Calu3 (cell line): ENCODE measurements around the gene FERMT1. TPM values are rescaled to one million over a fixed set of nuclear protein-coding genes. Genes with fewer than 3 reads are reported as not detected.
"Not testable (repeated sequence)": the region's sequence is repeated elsewhere in the genome, so short reads cannot be mapped to it uniquely, and the experiment has no call there.

ENCODE experiments used
- BruUV-seq: library from RNA; stranded (reverse); fragments of 400-500 nt; replicated peaks from 2 replicates; lab custom pipeline; 2021; lab: Mats Ljungman, UMichigan
- CTCF ChIA-PET: fragments of 300-600 bp; sonication (Branson Sonifier 250); formaldehyde crosslinking; loops from one replicate; lab custom pipeline; 2022; ENCODE audit warnings: antibody characterized with exemption; lab: Charles Lee
- DNase-seq: peaks from one replicate; pipeline ENCODE4 v3.0.0; 2022
- H3K27ac Mint-ChIP-seq: one replicate; pipeline ENCODE4 v1.8.0; 2022; ENCODE audit warnings: mixed read lengths; ENCODE audit not compliant: unreplicated experiment
- H3K27me3 Mint-ChIP-seq: one replicate; pipeline ENCODE4 v1.8.0; 2022; ENCODE audit warnings: mixed read lengths; ENCODE audit not compliant: unreplicated experiment
- H3K36me3 Mint-ChIP-seq: one replicate; pipeline ENCODE4 v1.8.0; 2022; ENCODE audit warnings: mild to moderate bottlenecking, moderate library complexity, mixed read lengths; ENCODE audit not compliant: insufficient read depth, unreplicated experiment
- H3K4me1 Mint-ChIP-seq: one replicate; pipeline ENCODE4 v1.8.0; 2022; ENCODE audit warnings: mild to moderate bottlenecking, low read depth, mixed read lengths; ENCODE audit not compliant: unreplicated experiment
- H3K4me3 Mint-ChIP-seq: one replicate; pipeline ENCODE4 v1.8.0; 2022; ENCODE audit warnings: mild to moderate bottlenecking, low read depth, moderate library complexity, mixed read lengths; ENCODE audit not compliant: unreplicated experiment
- H3K9me3 Mint-ChIP-seq: one replicate; pipeline ENCODE4 v1.8.0; 2022; ENCODE audit warnings: low read depth, mixed read lengths; ENCODE audit not compliant: unreplicated experiment
- intact Hi-C: fragments of 100-400 bp; cut with micrococcal nuclease; formaldehyde crosslinking; loops from one replicate; pipeline ENCODE4 v1.10.0; 2022; ENCODE audit not compliant: unreplicated experiment
- total RNA-seq: library from RNA; stranded (reverse); gene quantifications from 2 replicates; pipeline ENCODE4 v1.2.3, GENCODE V29; 2022
- TF ChIP-seq, protein P1 (sequence below): fragments of 200-600 bp; IDR thresholded peaks from one replicate; pipeline ENCODE4 v1.8.0; 2022; ENCODE audit warnings: antibody characterized with exemption; ENCODE audit not compliant: unreplicated experiment

The FERMT1 gene
- total RNA-seq, 1 experiment from 2014 or later = 23.5 TPM

- intact Hi-C loops = no loop called here
- no peaks in the 10 kb centered on the region for H3K4me1 Mint-ChIP-seq
- CTCF ChIA-PET = no interaction called here
- no peak overlapping the region for H3K27ac Mint-ChIP-seq
- no peaks in the 10 kb centered on the region for H3K27me3 Mint-ChIP-seq
- H3K4me3 Mint-ChIP-seq = no peak overlapping the region
- no peak for DNase-seq
- no peaks in the 10 kb centered on the region for H3K9me3 Mint-ChIP-seq
- no peaks in the 10 kb centered on the region for H3K36me3 Mint-ChIP-seq
- TF ChIP-seq, protein P1, sequence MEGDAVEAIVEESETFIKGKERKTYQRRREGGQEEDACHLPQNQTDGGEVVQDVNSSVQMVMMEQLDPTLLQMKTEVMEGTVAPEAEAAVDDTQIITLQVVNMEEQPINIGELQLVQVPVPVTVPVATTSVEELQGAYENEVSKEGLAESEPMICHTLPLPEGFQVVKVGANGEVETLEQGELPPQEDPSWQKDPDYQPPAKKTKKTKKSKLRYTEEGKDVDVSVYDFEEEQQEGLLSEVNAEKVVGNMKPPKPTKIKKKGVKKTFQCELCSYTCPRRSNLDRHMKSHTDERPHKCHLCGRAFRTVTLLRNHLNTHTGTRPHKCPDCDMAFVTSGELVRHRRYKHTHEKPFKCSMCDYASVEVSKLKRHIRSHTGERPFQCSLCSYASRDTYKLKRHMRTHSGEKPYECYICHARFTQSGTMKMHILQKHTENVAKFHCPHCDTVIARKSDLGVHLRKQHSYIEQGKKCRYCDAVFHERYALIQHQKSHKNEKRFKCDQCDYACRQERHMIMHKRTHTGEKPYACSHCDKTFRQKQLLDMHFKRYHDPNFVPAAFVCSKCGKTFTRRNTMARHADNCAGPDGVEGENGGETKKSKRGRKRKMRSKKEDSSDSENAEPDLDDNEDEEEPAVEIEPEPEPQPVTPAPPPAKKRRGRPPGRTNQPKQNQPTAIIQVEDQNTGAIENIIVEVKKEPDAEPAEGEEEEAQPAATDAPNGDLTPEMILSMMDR = no peak
- no TSS peak for BruUV-seq
These were observed 85.7 kb downstream of the FERMT1 start for GRCh38 chr20:6037082-6037481.

DNA sequence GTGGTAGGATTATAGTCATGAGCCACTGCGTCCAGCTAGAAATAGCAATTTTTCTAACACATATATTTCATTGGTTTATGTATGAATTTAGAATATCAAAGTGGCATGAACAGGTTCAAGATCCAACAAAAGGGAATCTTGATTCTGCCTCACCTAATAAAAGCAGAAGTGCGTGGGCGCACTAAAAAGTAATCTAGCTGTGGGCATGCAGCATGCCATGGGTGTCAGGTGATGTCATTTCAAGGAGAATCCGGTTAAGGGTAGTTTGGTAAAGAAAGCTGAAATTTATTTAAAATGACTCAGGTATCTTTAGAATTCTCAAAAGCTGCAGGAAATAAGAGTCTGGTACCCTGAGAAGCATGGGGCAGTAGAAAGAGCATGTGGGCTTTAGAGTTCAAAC lies 86.6 kb downstream of the FERMT1 start:
- no peaks in the 10 kb centered on the region for H3K36me3 Mint-ChIP-seq
- no peak overlapping the region for H3K27ac Mint-ChIP-seq
- CTCF ChIA-PET = no interaction called here

GRCh38 chr20:6034134-6034969 lies 88.5 kb downstream of the FERMT1 start:
- DNase-seq = no peak
- Mint-ChIP-seq H3K27me3 (no peaks in the 10 kb centered on the region), H3K36me3 (no peaks in the 10 kb centered on the region), H3K4me1 (no peaks in the 10 kb centered on the region), H3K9me3 (no peaks in the 10 kb centered on the region), H3K27ac (no peak overlapping the region), H3K4me3 (no peak overlapping the region)
- no TSS peak for BruUV-seq
- intact Hi-C loops = no loop called here
- CTCF ChIA-PET = no interaction called here
- TF ChIP-seq, protein P1 = no peak

More for the DNA sequence above, 86.6 kb downstream of the FERMT1 start:
- H3K9me3 Mint-ChIP-seq = no peaks in the 10 kb centered on the region
- H3K4me1 Mint-ChIP-seq = no peaks in the 10 kb centered on the region
- intact Hi-C loops = no loop called here
- TF ChIP-seq, protein P1 = no peak
- no peak for DNase-seq
- BruUV-seq = no TSS peak
- no peak overlapping the region for H3K4me3 Mint-ChIP-seq
- no peaks in the 10 kb centered on the region for H3K27me3 Mint-ChIP-seq

GRCh38 chr20:6032907-6033306 lies 89.9 kb downstream of the FERMT1 start:
- H3K4me3 Mint-ChIP-seq, H3K4me1 Mint-ChIP-seq, CTCF ChIA-PET, H3K27ac Mint-ChIP-seq, intact Hi-C loops, H3K36me3 Mint-ChIP-seq, DNase-seq, H3K9me3 Mint-ChIP-seq, BruUV-seq, H3K27me3 Mint-ChIP-seq: not testable (repeated sequence)

DNA sequence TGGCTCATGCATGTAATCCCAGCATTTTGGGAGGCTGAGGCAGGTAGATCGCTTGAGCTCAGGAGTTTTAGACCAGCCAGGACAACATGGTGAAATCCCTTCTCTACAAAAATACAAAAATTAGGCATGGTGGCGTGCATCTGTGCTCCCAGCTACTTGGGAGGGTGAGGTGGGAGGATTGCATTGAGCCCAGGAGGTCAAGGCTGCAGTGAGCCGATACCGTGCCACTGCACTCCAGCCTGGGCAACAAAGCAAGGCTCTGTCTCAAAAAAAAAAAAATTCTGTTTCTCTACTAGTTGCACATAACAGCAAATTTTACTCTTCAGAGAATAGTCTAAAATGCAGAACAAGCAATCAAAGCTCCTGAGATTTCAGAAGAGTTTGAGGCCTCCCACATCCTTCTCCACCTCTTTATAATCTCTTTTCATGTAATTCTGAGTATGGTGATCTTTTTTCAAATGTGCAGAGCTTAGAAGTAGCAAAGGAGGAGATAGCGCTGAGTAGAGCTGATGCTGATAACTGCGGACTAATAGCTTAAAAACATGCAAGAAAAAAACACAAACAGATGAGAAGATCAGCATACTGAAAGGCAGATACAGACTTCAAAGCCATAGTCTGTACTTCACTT lies 92.3 kb downstream of the FERMT1 start:
- no peak for DNase-seq
- intact Hi-C loops = no loop called here
- Mint-ChIP-seq H3K27ac (no peak overlapping the region), H3K27me3 (no peaks in the 10 kb centered on the region), H3K9me3 (no peaks in the 10 kb centered on the region), H3K4me3 (no peak overlapping the region), H3K36me3 (peaks cover 3% of the 10 kb centered on the region), H3K4me1 (no peaks in the 10 kb centered on the region)
- CTCF ChIA-PET = no interaction called here
- no TSS peak for BruUV-seq
- TF ChIP-seq, protein P1 = no peak
